ENCODE results near the gene RBM6.
"Not testable (repeated sequence)": the region's sequence is repeated elsewhere in the genome, so short reads cannot be mapped to it uniquely, and the experiment has no call there.

The RBM6 gene

GRCh38 chr3:49917806-49918590 lies 22.0 kb upstream of the RBM6 start:
- not testable (repeated sequence) for DNase-seq (ENCODE audit: low spot score)

GRCh38 chr3:49924683-49925082 lies 15.3 kb upstream of the RBM6 start:
- DNase-seq (ENCODE audit: low spot score): no peak

- no peak for DNase-seq (ENCODE audit: low spot score)
These were observed 14.5 kb upstream of the RBM6 start for GRCh38 chr3:49925485-49925884.

- DNase-seq (ENCODE audit: low spot score): no peak
These were observed 13.7 kb upstream of the RBM6 start for GRCh38 chr3:49926117-49926728.

- DNase-seq (ENCODE audit: low spot score): no peak
These were observed 12.2 kb upstream of the RBM6 start for GRCh38 chr3:49927798-49928197.

GRCh38 chr3:49928481-49929017 lies 11.4 kb upstream of the RBM6 start:
- DNase-seq (ENCODE audit: low spot score): no peak

GRCh38 chr3:49929291-49930167 lies 10.4 kb upstream of the RBM6 start, which contains the start of gene MON1A:
Gene MON1A, minus strand, starts transcription at chr3:49929811. Its CDS starts 16,465 bp downstream, at chr3:49913346.
- DNase-seq (ENCODE audit: low spot score): peak; percentile 92

- DNase-seq (ENCODE audit: low spot score): no peak
These were observed 9.7 kb upstream of the RBM6 start for GRCh38 chr3:49930168-49930690.

- no peak for DNase-seq (ENCODE audit: low spot score)
These were observed 9.0 kb upstream of the RBM6 start for GRCh38 chr3:49930922-49931321.

- DNase-seq (ENCODE audit: low spot score): not testable (repeated sequence)
These were observed 7.7 kb upstream of the RBM6 start for GRCh38 chr3:49932281-49932680.

GRCh38 chr3:49937090-49937489 lies 2.9 kb upstream of the RBM6 start:
- no peak for DNase-seq (ENCODE audit: low spot score)

- DNase-seq (ENCODE audit: low spot score): no peak
These were observed 808 bp downstream of the RBM6 start for GRCh38 chr3:49940667-49941249.

- DNase-seq (ENCODE audit: low spot score): no peak
These were observed 2.7 kb downstream of the RBM6 start for GRCh38 chr3:49942651-49943050.

- no peak for DNase-seq (ENCODE audit: low spot score)
These were observed 13.0 kb downstream of the RBM6 start for GRCh38 chr3:49952924-49953323.

- no peak for DNase-seq (ENCODE audit: low spot score)
These were observed 15.7 kb downstream of the RBM6 start for GRCh38 chr3:49955636-49956035.

GRCh38 chr3:49966233-49966942 lies 26.4 kb downstream of the RBM6 start:
- no peak for DNase-seq (ENCODE audit: low spot score)

GRCh38 chr3:49967291-49967690 lies 27.3 kb downstream of the RBM6 start:
- DNase-seq (ENCODE audit: low spot score): no peak

GRCh38 chr3:49968346-49968745 lies 28.4 kb downstream of the RBM6 start:
- DNase-seq (ENCODE audit: low spot score): no peak

- DNase-seq (ENCODE audit: low spot score): no peak
These were observed 32.7 kb downstream of the RBM6 start for GRCh38 chr3:49972656-49973055.

GRCh38 chr3:49976942-49977341 lies 37.0 kb downstream of the RBM6 start:
- DNase-seq (ENCODE audit: low spot score): no peak

- DNase-seq (ENCODE audit: low spot score): no peak
These were observed 44.4 kb downstream of the RBM6 start for GRCh38 chr3:49984394-49984793.
